ENCODE measurements around the gene NBEA. TPM values are rescaled to one million over a fixed set of nuclear protein-coding genes. Genes with fewer than 3 reads are reported as not detected.
A peak's percentile ranks its signal among the peaks of the same experiment; 100 is the strongest.

Gene NBEA
- total RNA-seq, 1 experiment from 2014 or later, result 0.54 TPM

DNA sequence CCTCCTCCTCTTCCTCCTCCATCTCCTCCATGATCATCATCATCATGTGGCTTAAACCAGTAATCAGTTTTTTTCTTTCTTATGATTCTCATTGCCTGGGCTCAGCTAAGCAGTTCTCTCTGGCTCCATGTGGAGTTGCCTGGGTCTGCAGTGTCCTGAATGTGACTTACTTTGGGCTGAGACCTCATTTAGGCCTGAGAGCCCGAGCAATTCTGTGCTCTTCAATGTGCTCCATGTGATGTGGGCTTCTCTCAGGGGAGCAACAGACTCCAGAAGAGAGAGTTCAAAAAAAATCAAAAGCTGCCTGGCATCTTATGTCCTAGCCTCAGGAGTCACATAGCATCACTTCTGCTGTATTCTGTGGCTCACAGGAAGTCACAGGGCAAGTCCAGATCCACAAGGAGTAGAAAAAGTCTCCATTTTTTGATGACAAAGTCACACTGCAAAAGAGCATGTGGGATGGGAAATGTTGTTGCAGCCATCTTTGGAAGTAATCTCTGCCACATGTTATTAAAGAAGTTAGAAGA lies 405.7 kb downstream of the NBEA start:
- H3K27ac Mint-ChIP-seq (ENCODE audit: unreplicated experiment), result no peak overlapping the region
- no peaks in the 10 kb centered on the region for H3K27me3 Mint-ChIP-seq (ENCODE audit: insufficient read depth, unreplicated experiment)
- no TSS peak for BruUV-seq (replicated peaks)
- TF ChIP-seq, protein P1, sequence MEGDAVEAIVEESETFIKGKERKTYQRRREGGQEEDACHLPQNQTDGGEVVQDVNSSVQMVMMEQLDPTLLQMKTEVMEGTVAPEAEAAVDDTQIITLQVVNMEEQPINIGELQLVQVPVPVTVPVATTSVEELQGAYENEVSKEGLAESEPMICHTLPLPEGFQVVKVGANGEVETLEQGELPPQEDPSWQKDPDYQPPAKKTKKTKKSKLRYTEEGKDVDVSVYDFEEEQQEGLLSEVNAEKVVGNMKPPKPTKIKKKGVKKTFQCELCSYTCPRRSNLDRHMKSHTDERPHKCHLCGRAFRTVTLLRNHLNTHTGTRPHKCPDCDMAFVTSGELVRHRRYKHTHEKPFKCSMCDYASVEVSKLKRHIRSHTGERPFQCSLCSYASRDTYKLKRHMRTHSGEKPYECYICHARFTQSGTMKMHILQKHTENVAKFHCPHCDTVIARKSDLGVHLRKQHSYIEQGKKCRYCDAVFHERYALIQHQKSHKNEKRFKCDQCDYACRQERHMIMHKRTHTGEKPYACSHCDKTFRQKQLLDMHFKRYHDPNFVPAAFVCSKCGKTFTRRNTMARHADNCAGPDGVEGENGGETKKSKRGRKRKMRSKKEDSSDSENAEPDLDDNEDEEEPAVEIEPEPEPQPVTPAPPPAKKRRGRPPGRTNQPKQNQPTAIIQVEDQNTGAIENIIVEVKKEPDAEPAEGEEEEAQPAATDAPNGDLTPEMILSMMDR (IDR thresholded peaks at IDR 0.05; ENCODE audit: insufficient read depth in 1 of 2, low read depth in 1 of 2, low read length in 1 of 2, severe bottlenecking in 1 of 2, unreplicated experiment in 1 of 2), result no peak
- Histone ChIP-seq H3K4me3 (ENCODE audit: low read depth, low read length) (no peak overlapping the region), H3K27me3 (replicated peaks; ENCODE audit: control insufficient read depth, insufficient read depth, low read length) (no peaks in the 10 kb centered on the region), H3K36me3 (ENCODE audit: control insufficient read depth, insufficient read depth, low read length) (no peaks in the 10 kb centered on the region), H3K4me1 (peaks cover 18% of the 10 kb centered on the region), H3K9me3 (no peaks in the 10 kb centered on the region)
- H3K9me3 Mint-ChIP-seq (ENCODE audit: unreplicated experiment), result no peaks in the 10 kb centered on the region
- CTCF ChIA-PET, result no interaction called here
- intact Hi-C loops (cut with micrococcal nuclease; ENCODE audit: unreplicated experiment), result no loop called here
- POLR2A ChIA-PET, result no interaction called here
- DNase-seq, result no peak
- no peak overlapping the region for H3K4me3 Mint-ChIP-seq (ENCODE audit: unreplicated experiment)
- peaks cover 5% of the 10 kb centered on the region for H3K4me1 Mint-ChIP-seq (ENCODE audit: low read depth, unreplicated experiment)
- H3K36me3 Mint-ChIP-seq (ENCODE audit: insufficient read depth, unreplicated experiment), result no peaks in the 10 kb centered on the region

DNA sequence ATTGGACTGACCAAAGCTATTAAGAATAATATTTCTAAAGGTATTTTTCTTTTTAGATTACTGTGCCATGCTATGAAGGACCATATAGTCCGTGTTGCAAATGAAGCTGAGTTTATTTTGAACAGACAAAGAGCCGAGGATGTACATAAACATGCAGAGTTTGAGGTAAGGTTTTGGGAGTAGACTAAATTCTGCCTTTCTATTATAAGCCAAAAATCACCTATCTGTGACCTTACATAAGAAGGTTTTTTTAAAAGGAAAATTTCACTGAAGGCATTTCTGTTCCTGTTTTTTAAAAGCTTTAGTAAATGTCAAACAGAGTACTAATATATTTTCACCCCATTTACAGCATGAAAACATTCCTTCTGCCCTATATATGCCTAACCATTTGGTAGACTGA lies 407.0 kb downstream of the NBEA start:
- intact Hi-C loops (cut with micrococcal nuclease; ENCODE audit: unreplicated experiment), result no loop called here
- no peaks in the 10 kb centered on the region for H3K36me3 Mint-ChIP-seq (ENCODE audit: insufficient read depth, unreplicated experiment)
- no peak overlapping the region for H3K4me3 Mint-ChIP-seq (ENCODE audit: unreplicated experiment)
- Histone ChIP-seq H3K27me3 (replicated peaks; ENCODE audit: control insufficient read depth, insufficient read depth, low read length) (no peaks in the 10 kb centered on the region), H3K36me3 (ENCODE audit: control insufficient read depth, insufficient read depth, low read length) (no peaks in the 10 kb centered on the region), H3K9me3 (no peaks in the 10 kb centered on the region), H3K4me1 (peaks cover 18% of the 10 kb centered on the region), H3K4me3 (ENCODE audit: low read depth, low read length) (no peak overlapping the region)
- ChIA-PET POLR2A (no interaction called here), CTCF (no interaction called here)
- H3K27ac Mint-ChIP-seq (ENCODE audit: unreplicated experiment), result no peak overlapping the region
- no peaks in the 10 kb centered on the region for H3K9me3 Mint-ChIP-seq (ENCODE audit: unreplicated experiment)
- no peak for DNase-seq
- TF ChIP-seq, protein P1 (IDR thresholded peaks at IDR 0.05; ENCODE audit: insufficient read depth in 1 of 2, low read depth in 1 of 2, low read length in 1 of 2, severe bottlenecking in 1 of 2, unreplicated experiment in 1 of 2), result no peak
- BruUV-seq (replicated peaks), result no TSS peak
- H3K27me3 Mint-ChIP-seq (ENCODE audit: insufficient read depth, unreplicated experiment), result no peaks in the 10 kb centered on the region
- H3K4me1 Mint-ChIP-seq (ENCODE audit: low read depth, unreplicated experiment), result peaks cover 5% of the 10 kb centered on the region

DNA sequence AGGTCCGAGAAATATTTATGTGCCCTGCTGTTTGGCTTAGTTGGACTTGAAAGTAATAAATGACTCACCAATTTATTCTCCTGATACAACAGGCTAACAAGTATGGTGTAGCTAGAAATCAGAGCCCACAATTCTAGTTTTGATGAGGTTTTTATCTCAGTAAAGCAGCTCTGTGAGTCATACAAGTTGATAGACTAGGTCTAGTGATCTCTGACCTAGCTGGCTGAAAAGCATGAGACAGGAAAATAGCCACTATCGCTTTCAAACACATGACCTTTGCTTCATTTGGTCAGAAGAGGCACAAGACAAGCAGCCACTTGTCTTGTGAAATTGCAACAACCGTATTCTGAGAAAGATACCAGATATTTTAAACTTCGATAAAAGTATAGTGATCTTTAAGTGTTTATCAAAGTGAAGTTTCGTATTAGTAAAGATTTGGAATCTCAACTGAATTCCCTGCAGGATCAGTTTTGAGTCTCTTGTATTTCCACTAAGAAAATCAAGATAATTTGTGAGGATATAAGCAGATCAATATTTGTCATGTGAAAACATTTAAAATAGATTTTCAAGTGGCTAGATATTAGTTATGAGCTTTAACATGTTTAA lies 407.7 kb downstream of the NBEA start:
- H3K27ac Mint-ChIP-seq (ENCODE audit: unreplicated experiment), result no peak overlapping the region
- no peaks in the 10 kb centered on the region for H3K9me3 Mint-ChIP-seq (ENCODE audit: unreplicated experiment)

More for the DNA sequence above, 407.7 kb downstream of the NBEA start:
- TF ChIP-seq, protein P1 (IDR thresholded peaks at IDR 0.05; ENCODE audit: insufficient read depth in 1 of 2, low read depth in 1 of 2, low read length in 1 of 2, severe bottlenecking in 1 of 2, unreplicated experiment in 1 of 2), result no peak
- H3K9me3 ChIP-seq, result no peaks in the 10 kb centered on the region
- ChIA-PET POLR2A (no interaction called here), CTCF (no interaction called here)
- Mint-ChIP-seq H3K4me1 (ENCODE audit: low read depth, unreplicated experiment) (peaks cover 5% of the 10 kb centered on the region), H3K27me3 (ENCODE audit: insufficient read depth, unreplicated experiment) (no peaks in the 10 kb centered on the region), H3K4me3 (ENCODE audit: unreplicated experiment) (no peak overlapping the region), H3K36me3 (ENCODE audit: insufficient read depth, unreplicated experiment) (no peaks in the 10 kb centered on the region)
- no peak overlapping the region for H3K4me3 ChIP-seq (ENCODE audit: low read depth, low read length)
- BruUV-seq (replicated peaks), result no TSS peak
- peak; percentile 39 to 50 for DNase-seq
- H3K4me1 ChIP-seq, result peaks cover 18% of the 10 kb centered on the region
- H3K36me3 ChIP-seq (ENCODE audit: control insufficient read depth, insufficient read depth, low read length), result no peaks in the 10 kb centered on the region
- intact Hi-C loops (cut with micrococcal nuclease; ENCODE audit: unreplicated experiment), result no loop called here
- H3K27me3 ChIP-seq (replicated peaks; ENCODE audit: control insufficient read depth, insufficient read depth, low read length), result no peaks in the 10 kb centered on the region
